Mesenchymal stem cell (in vitro differentiated cells and primary cell): ENCODE data around the gene NDUFAF3.
A peak's percentile ranks its signal among the peaks of the same experiment; 100 is the strongest.

Experiments used
- DNase-seq: peaks from one replicate; pipeline ENCODE4 v3.0.0-alpha.2; 2013
- H2AFZ ChIP-seq: one replicate; pipeline ENCODE4 v1.6.1; 2013; ENCODE audit warnings: low read depth, mild to moderate bottlenecking, control low read depth, inconsistent platforms, low read length, moderate library complexity
- H2AK5ac ChIP-seq: 2 replicates; pipeline ENCODE4 v1.6.1; 2013; ENCODE audit warnings: low read length, moderate library complexity, mild to moderate bottlenecking, inconsistent platforms; ENCODE audit not compliant: severe bottlenecking
- H2BK120ac ChIP-seq: one replicate; pipeline ENCODE4 v1.6.1; 2013; ENCODE audit warnings: low read depth, mild to moderate bottlenecking, inconsistent platforms, low read length, moderate library complexity
- H2BK12ac ChIP-seq, 2 experiments: one replicate each; pipeline ENCODE4 v1.6.1; 2013; ENCODE audit warnings: inconsistent platforms in 2 of 2, low read length in 2 of 2, mild to moderate bottlenecking in 2 of 2, moderate library complexity in 2 of 2, control low read depth in 1 of 2
- H2BK15ac ChIP-seq: one replicate; pipeline ENCODE4 v1.6.1; 2013; ENCODE audit warnings: mild to moderate bottlenecking, low read depth, inconsistent platforms; ENCODE audit not compliant: poor library complexity, severe bottlenecking
- H2BK5ac ChIP-seq: 2 replicates; pipeline ENCODE4 v1.6.1; 2013; ENCODE audit warnings: low read depth, mild to moderate bottlenecking, low read length, control low read depth, inconsistent platforms; ENCODE audit not compliant: poor library complexity, severe bottlenecking
- H3K14ac ChIP-seq, 2 experiments: one replicate each; pipeline ENCODE4 v1.6.1; 2013; ENCODE audit warnings: inconsistent platforms in 2 of 2, low read length in 2 of 2, control low read depth in 1 of 2, mild to moderate bottlenecking in 1 of 2, moderate library complexity in 1 of 2
- H3K18ac ChIP-seq, 2 experiments: one replicate each; pipeline ENCODE4 v1.6.1; 2013; ENCODE audit warnings: inconsistent platforms in 2 of 2, low read length in 2 of 2, control low read depth in 1 of 2, low read depth in 1 of 2, mild to moderate bottlenecking in 1 of 2
- H3K23ac ChIP-seq, 2 experiments: one replicate each; pipeline ENCODE4 v1.6.1; 2013; ENCODE audit warnings: inconsistent platforms in 2 of 2, low read length in 2 of 2, mild to moderate bottlenecking in 2 of 2, moderate library complexity in 2 of 2, control low read depth in 1 of 2
- H3K27ac ChIP-seq: 2 replicates; pipeline ENCODE4 v1.5.1; 2013; ENCODE audit warnings: mild to moderate bottlenecking, moderate library complexity, low read length, control low read depth, inconsistent platforms; ENCODE audit not compliant: poor library complexity, severe bottlenecking
- H3K27me3 ChIP-seq, 2 experiments: 2 replicates each; pipeline versions ENCODE4 v1.6.1 to v1.7.0; 2013; ENCODE audit warnings: low read length in 2 of 2, mild to moderate bottlenecking in 2 of 2, moderate library complexity in 2 of 2, control low read depth in 1 of 2, inconsistent platforms in 1 of 2; ENCODE audit not compliant: control insufficient read depth in 1 of 2, insufficient read depth in 1 of 2
- H3K36me3 ChIP-seq, 2 experiments: 2 replicates each; pipeline versions ENCODE4 v1.6.1 to v1.7.0; 2013; ENCODE audit warnings: low read length in 2 of 2, control low read depth in 1 of 2, inconsistent platforms in 1 of 2, low read depth in 1 of 2, mild to moderate bottlenecking in 1 of 2; ENCODE audit not compliant: insufficient read depth in 2 of 2, control insufficient read depth in 1 of 2
- H3K4ac ChIP-seq, 2 experiments: one replicate each; pipeline ENCODE4 v1.6.1; 2013; ENCODE audit warnings: inconsistent platforms in 2 of 2, low read length in 2 of 2, mild to moderate bottlenecking in 2 of 2, moderate library complexity in 2 of 2, control low read depth in 1 of 2, low read depth in 1 of 2
- H3K4me1 ChIP-seq: 2 replicates; pipeline ENCODE4 v1.6.1; 2013; ENCODE audit warnings: low read depth, low read length, control low read depth; ENCODE audit not compliant: control insufficient read depth, insufficient read depth
- H3K4me2 ChIP-seq: 2 replicates; pipeline ENCODE4 v1.6.1; 2013; ENCODE audit warnings: low read length, mild to moderate bottlenecking, inconsistent platforms; ENCODE audit not compliant: poor library complexity, severe bottlenecking
- H3K4me3 ChIP-seq, 2 experiments: 2 replicates each; pipeline versions ENCODE4 v1.5.1 to v1.7.0; 2013; ENCODE audit warnings: low read length in 2 of 2, mild to moderate bottlenecking in 2 of 2, control low read depth in 1 of 2, low read depth in 1 of 2; ENCODE audit not compliant: insufficient read depth in 1 of 2
- H3K79me1 ChIP-seq: replicated peaks from 2 replicates; pipeline ENCODE4 v1.6.1; 2013; ENCODE audit warnings: mild to moderate bottlenecking, control low read depth, low read length, inconsistent platforms; ENCODE audit not compliant: poor library complexity, severe bottlenecking
- H3K9ac ChIP-seq: 2 replicates; pipeline ENCODE4 v1.7.0; 2013; ENCODE audit warnings: mild to moderate bottlenecking, low read length, moderate library complexity
- H3K9me3 ChIP-seq: 2 replicates; pipeline ENCODE4 v1.7.0; 2013; ENCODE audit warnings: mild to moderate bottlenecking, low read length; ENCODE audit not compliant: control insufficient read depth
- H4K8ac ChIP-seq: one replicate; pipeline ENCODE4 v1.6.1; 2013; ENCODE audit warnings: inconsistent platforms, mild to moderate bottlenecking, low read length, moderate library complexity
- H4K91ac ChIP-seq: one replicate; pipeline ENCODE4 v1.6.1; 2013; ENCODE audit warnings: mild to moderate bottlenecking, low read length, inconsistent platforms
- WGBS: methylation state at CpG from one replicate; pipeline ENCODE4 v1.1.7; 2013; ENCODE audit warnings: mixed read lengths; 5-methylcytosine and 5-hydroxymethylcytosine counted together

NDUFAF3 gene

GRCh38 chr3:49030321-49030720 lies 8.4 kb downstream of the NDUFAF3 start:
- Histone ChIP-seq H4K8ac (no peak overlapping the region), H3K9me3 (no peaks in the 10 kb centered on the region), H3K36me3 (peaks cover 76 to 82% of the 10 kb centered on the region in 2 experiments), H3K4ac (no peak overlapping the region), H3K14ac (no peak overlapping the region), H2BK120ac (no peak overlapping the region), H3K9ac (peak overlapping the region; percentile 95), H3K79me1 (peaks cover 38% of the 10 kb centered on the region), H3K27me3 (no peaks in the 10 kb centered on the region), H3K4me2 (no peak overlapping the region), H2AK5ac (no peak overlapping the region), H2BK12ac (no peak overlapping the region), H2BK5ac (no peak overlapping the region), H2AFZ (no peak overlapping the region), H3K27ac (no peak overlapping the region), H3K4me1 (peaks cover 12% of the 10 kb centered on the region), H2BK15ac (no peak overlapping the region), H3K23ac (no peak overlapping the region), H3K4me3 (no peak overlapping the region), H3K18ac (no peak overlapping the region), H4K91ac (no peak overlapping the region)
- DNase-seq, result no peak
- 93% methylated on average over 6 of the region's 6 CpGs for WGBS

- Histone ChIP-seq H3K23ac (no peak overlapping the region), H4K8ac (no peak overlapping the region), H3K4me3 (no peak overlapping the region), H4K91ac (no peak overlapping the region), H2BK5ac (no peak overlapping the region), H3K18ac (no peak overlapping the region), H3K79me1 (peaks cover 33% of the 10 kb centered on the region), H3K4me2 (no peak overlapping the region), H3K4me1 (peaks cover 11% of the 10 kb centered on the region), H3K9ac (no peak overlapping the region), H2BK15ac (no peak overlapping the region), H3K27ac (no peak overlapping the region), H2BK12ac (no peak overlapping the region), H2AFZ (no peak overlapping the region), H3K9me3 (no peaks in the 10 kb centered on the region), H2AK5ac (no peak overlapping the region), H3K36me3 (peaks cover 63 to 74% of the 10 kb centered on the region in 2 experiments), H3K27me3 (no peaks in the 10 kb centered on the region), H2BK120ac (no peak overlapping the region), H3K4ac (no peak overlapping the region), H3K14ac (no peak overlapping the region)
- 90% methylated on average over 6 of the region's 6 CpGs for WGBS
- no peak for DNase-seq
Measured at GRCh38 chr3:49032646-49033304, 10.9 kb downstream of the NDUFAF3 start.

- no peak overlapping the region for H3K4ac ChIP-seq
- H3K4me1 ChIP-seq, result peaks cover 3% of the 10 kb centered on the region
- no peak overlapping the region for H3K18ac ChIP-seq
- no peaks in the 10 kb centered on the region for H3K9me3 ChIP-seq
- H3K9ac ChIP-seq, result no peak overlapping the region
- no peak overlapping the region for H2AK5ac ChIP-seq
- H4K8ac ChIP-seq, result no peak overlapping the region
- H3K27ac ChIP-seq, result no peak overlapping the region
- H3K79me1 ChIP-seq, result peaks cover 27% of the 10 kb centered on the region
- H2AFZ ChIP-seq, result no peak overlapping the region
- no peak overlapping the region for H4K91ac ChIP-seq
- peaks cover 52 to 68% of the 10 kb centered on the region in 2 experiments for H3K36me3 ChIP-seq
- H2BK120ac ChIP-seq, result no peak overlapping the region
- no peak for DNase-seq
- no peak overlapping the region for H3K23ac ChIP-seq
- no peak overlapping the region for H3K4me3 ChIP-seq
- H2BK12ac ChIP-seq, result no peak overlapping the region
- H2BK15ac ChIP-seq, result no peak overlapping the region
- no peak overlapping the region for H3K14ac ChIP-seq
- no peak overlapping the region for H3K4me2 ChIP-seq
- no peaks in the 10 kb centered on the region for H3K27me3 ChIP-seq
- WGBS, result 98% methylated on average over 2 of the region's 2 CpGs
- no peak overlapping the region for H2BK5ac ChIP-seq
Measured at GRCh38 chr3:49034650-49035049, 12.7 kb downstream of the NDUFAF3 start.

GRCh38 chr3:49035281-49035680 lies 13.4 kb downstream of the NDUFAF3 start:
- Histone ChIP-seq H3K4ac (no peak overlapping the region), H3K14ac (no peak overlapping the region), H3K79me1 (peaks cover 27% of the 10 kb centered on the region), H3K23ac (no peak overlapping the region), H3K27ac (no peak overlapping the region), H3K36me3 (peaks cover 50 to 66% of the 10 kb centered on the region in 2 experiments), H3K4me3 (no peak overlapping the region), H2BK15ac (no peak overlapping the region), H3K27me3 (no peaks in the 10 kb centered on the region), H3K4me1 (peaks cover 3% of the 10 kb centered on the region), H2AFZ (no peak overlapping the region), H3K4me2 (no peak overlapping the region), H2BK120ac (no peak overlapping the region), H4K91ac (no peak overlapping the region), H2AK5ac (no peak overlapping the region), H2BK12ac (no peak overlapping the region), H3K9ac (no peak overlapping the region), H3K9me3 (no peaks in the 10 kb centered on the region), H2BK5ac (no peak overlapping the region), H3K18ac (no peak overlapping the region), H4K8ac (no peak overlapping the region)
- 100% methylated on average over 2 of the region's 3 CpGs for WGBS
- DNase-seq, result no peak
